NCI-H526 (cell line): Measurements from ENCODE around the gene FBXO10.
A peak's percentile ranks its signal among the peaks of the same experiment; 100 is the strongest.
"Not testable (repeated sequence)": the region's sequence is repeated elsewhere in the genome, so short reads cannot be mapped to it uniquely, and the experiment has no call there.

Source experiments
- DNase-seq, 2 experiments: peaks; one replicate each; lab custom pipeline; 2025; lab: John Stamatoyannopoulos, UW

The FBXO10 gene

DNA sequence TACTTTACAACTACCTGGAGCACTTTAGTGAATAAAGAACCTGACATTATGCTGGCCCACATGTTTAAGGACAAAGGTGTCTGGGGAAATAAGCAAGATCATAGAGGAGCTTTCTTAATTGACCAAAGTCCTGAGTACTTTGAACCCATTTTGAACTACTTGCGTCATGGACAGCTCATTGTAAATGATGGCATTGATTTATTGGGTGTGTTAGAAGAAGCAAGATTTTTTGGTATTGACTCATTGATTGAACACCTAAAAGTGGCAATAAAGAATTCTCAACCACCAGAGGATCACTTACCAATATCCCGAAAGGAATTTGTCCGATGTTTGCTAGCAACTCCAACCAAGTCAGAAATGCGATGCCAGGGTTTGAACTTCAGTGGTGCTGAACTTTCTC is 98.7 kb downstream of the FBXO10 start:
- DNase-seq: not testable (repeated sequence)

DNA sequence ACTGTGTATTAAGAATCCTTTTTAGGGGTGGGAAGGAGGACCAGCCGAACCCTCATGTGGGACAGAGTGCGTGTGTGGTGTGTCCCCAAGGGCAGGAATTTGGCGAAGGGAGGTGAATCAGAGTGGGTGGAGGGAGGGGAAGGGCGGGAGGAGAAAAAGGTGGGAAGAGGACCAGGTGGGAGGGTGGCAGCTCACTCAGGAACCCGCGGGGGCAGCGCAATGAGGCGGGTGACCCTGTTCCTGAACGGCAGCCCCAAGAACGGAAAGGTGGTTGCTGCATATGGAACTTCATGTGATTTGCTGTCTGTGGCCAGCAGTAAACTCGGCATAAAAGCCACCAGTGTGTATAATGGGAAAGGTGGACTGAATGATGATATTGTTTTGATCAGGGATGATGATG is 99.2 kb downstream of the FBXO10 start:
- DNase-seq: no peak

DNA sequence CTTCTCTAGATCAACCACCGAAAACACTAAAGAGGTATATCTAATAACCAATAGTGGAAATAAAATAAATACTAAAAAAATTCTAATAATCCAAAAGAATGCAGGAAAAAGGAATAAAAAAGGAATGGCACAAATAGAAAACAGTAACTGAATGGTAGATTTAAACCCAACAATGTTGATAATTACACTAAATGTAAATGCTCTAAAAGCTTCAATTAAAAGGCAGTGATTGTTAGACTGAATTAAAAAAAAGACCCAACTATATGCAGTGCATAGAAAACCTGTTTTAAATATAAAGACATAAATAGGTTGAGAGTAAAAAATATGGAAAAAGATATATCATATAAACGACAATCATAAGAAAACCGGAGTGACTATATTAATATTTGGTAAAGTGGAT is 101.7 kb downstream of the FBXO10 start:
- DNase-seq: no peak

DNA sequence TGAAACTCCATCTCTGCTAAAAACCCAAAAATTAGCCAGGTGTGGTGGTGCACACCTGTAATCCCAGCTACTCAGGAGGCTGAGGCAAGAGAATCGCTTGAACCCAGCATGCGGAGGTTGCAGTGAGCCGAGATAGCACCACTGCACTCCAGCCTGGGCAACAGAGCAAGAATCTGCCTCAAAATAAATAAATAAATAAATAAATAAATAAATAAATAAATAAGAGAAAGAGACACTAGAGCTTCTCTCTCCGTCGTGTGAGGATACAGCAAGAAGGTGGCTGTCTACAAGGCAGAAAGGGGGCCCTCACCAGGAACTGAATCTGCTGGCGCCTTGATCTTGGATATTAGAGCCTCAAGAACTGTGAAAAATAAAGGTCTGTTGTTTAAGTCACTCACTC is 102.2 kb downstream of the FBXO10 start:
- DNase-seq: not testable (repeated sequence)

DNA sequence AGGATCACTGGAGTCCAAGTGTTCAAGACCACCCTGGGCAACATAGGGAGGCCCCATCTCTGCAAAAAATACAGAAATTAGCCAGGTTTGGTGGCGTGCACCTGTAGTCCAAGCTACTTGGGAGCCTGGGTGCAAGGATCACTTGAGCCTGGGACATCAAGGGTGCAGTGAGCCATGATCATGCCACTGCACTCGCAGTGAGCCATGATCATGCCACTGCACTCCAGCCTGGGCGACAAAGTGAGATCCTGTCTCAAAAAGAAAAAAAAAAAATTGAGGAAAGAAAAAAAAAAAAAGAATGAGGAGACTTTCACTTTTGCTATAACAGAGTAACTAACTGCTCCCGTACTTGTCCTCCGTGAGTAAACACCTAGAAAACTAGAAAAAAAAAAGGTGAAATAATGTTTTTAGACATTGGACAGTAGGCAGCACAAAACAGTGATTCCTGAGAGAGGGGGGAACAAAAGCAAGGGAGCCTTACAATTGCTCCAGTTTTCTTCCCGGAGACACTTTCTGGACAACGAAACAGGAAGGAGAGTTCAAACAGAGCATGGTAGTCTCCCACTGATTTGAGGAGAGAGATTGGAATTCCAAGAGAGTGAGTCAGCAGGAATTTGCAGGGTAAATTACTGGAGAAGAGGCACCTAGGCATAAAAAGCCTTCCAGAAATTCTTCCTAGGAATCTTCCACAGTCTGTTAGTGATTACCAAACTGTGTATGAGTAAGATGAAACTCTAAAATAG is 104.1 kb downstream of the FBXO10 start:
- DNase-seq: no peak

DNA sequence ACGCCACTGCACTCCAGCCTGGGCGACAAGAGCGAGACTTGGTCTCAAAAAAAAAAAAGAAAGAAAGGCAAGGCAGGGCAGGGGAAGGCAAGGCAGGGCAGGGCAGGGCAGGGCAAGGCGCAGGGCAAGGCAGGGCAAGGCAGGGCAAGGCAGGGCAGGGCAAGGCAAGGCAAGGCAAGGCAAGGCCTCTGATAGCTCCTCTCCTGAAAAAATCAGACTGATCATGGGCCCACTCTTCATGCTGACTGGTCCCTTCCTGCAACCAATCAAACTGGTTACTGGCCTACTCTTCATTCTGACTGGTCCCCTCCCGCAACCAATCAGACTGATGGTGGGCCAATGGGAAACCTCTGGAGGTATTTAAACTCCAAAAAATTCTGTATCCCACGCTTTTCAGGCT is 107.6 kb downstream of the FBXO10 start:
- no peak for DNase-seq

DNA sequence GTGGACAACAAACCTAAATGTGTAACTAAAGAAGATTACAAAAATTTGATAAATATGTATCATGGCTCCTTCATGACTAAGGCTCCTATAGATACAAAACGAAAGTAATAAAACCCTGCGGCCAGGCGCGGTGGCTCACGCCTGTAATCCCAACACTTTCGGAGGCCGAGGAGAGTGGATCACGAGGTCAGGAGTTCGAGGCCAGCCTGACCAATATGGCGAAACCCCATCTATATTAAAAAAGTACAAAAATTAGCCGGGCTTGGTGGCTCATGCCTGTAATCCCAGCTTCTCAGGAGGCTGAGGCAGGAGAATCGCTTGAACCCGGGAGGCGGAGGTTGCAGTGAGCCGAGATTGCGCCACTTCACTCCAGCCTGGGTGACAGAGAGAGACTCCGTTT is 108.7 kb downstream of the FBXO10 start:
- DNase-seq: not testable (repeated sequence)

DNA sequence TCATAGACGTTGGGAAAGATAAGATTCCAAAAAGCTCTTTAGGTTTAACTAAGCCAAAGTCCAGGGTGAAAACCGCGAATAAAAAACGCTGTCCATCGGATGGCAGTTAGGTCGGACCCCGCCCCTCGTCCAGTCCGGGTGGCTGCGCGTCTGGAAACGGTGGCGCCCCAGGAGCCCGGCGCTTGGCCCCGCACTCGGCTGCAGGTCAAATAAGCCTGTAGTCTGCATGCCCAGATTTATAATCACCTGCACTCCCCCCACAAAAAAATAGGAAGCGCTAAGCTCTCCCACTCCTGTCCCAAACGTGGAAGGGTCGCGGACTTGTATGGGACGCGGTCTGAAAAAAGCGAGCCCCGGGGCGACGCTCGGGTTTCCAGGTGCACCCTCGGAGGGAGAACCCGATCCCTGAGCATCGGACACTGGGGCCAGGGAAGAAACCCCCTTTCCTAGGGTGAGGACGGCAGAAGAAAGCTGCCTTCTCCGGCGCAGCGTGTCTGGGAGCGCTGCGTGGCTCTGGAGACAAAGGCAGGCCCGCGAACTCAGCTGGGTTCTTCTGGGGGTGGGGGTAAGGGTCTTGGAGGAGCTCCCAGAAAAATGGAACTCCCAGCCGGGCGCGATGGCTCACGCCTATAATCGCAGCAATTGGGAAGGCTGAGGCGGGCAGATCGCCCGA is 110.0 kb downstream of the FBXO10 start:
- DNase-seq: peak; percentile 50 to 63

DNA sequence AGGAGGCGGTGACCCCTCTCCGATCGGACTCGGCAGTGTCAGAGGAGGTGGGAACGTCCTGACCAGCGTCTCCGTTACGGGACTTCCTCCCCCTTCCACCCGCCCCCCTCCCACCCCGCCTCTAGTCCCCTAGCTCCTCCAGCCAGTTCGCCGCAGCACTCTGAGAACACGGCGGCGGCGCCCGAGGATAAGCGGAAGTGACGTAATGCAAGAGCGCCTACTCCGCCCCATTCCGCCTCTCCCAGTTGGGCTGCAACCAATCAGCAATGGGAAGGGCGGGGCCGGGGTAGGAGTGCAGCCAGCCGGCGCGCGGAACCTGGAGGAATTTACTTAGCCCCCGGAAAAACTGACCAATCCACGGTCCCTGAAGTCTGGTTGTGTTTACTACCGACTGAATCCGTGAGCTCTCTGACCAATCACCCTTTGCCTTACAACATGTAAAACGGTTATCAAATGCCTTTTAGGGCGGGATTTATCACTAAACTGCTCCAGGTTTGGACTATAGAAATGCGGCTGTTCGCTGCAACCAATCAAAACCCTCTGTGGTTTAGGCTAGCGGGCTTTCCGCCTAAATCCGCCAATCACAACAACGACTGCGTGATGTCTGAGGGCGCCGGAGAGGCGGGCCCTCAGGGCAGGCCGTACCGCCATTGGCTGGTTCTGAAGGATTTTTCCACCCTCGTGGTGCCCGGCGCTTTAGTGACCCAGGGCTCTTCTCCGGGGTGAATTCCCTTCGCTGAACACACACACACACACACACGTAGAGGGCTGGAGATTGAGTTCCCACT is 110.7 kb downstream of the FBXO10 start, which contains the start of gene ZBTB5:
Gene ZBTB5, minus strand, starts transcription at position 202 of the 788 bp plus-strand sequence. CDS start 22,899 bp downstream, outside the sequence.
- DNase-seq: peak; percentile 99 to 100

DNA sequence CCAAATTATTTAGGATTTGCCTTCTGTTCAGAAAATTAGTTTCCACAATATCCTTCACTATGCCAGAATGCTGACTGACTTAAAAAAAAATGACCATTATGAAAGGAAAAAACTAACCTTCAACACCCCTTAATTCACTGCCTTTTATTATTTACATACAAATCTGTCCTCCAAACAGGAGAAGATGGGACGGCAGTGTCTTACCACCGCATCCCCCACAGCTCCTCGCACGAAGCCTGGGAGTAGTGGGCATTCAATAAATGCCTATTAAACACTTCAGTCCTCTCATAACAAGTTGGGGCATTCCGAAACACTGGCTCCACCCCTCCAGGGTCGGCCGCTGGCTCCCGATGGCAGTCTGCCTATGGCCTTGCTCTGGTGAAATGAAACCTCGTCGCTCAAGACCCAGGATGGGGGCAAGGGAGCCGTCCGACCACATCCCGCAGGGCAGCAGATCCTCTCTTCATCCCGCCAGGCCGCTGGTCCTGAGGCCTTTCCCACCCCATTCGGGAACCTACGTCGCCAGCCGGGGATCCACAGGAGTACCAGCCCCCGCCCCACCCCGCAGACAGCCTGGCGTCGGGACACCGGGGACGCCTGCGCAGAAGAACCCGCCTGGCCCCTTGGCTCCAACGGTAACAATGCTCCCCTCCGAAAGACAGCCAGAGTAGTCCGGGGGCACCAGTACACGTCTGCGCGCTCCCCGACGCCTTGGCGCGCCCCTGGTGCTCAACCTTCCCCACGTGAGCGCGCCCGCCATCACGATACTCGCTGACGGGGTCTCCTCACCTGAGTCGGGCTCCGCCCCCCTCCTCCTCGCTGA is 111.5 kb downstream of the FBXO10 start:
- peak; percentile 65 to 97 for DNase-seq

DNA sequence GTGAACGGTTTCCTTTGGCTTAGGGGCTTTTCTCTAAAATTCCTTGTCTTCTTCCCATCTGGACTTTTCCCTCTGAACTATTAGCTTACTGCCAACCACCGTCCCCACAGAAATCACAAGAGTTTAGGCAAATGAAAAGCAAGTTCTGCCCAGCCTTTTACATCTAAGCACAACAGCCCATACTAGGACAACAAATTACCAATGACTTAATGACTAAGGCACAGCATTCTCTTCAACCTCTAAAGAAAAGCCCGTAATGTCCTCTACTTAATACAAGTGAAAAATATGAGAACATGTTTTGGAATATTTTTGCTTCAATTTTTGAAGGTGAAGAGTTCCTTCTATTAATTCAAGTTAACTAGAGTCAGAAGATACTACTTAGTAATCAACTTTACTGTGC is 112.2 kb downstream of the FBXO10 start:
- DNase-seq: no peak
